GM23248 (cell line): ENCODE measurements around the gene NHP2.

Experiments
- EZH2 ChIP-seq: fragments of 200-600 bp; sonication (generic); IDR thresholded peaks from 2 replicates; pipeline ENCODE4 v1.6.1; 2018; ENCODE audit warnings: antibody characterized with exemption, mild to moderate bottlenecking; ENCODE audit not compliant: insufficient read depth, poor library complexity, severe bottlenecking
- EZH2phosphoT487 ChIP-seq: fragments of 200-600 bp; sonication (generic); IDR thresholded peaks from 2 replicates; pipeline ENCODE4 v1.6.1; 2018; ENCODE audit warnings: antibody characterized with exemption, moderate library complexity, mild to moderate bottlenecking, low read depth; ENCODE audit not compliant: insufficient read depth

DNA sequence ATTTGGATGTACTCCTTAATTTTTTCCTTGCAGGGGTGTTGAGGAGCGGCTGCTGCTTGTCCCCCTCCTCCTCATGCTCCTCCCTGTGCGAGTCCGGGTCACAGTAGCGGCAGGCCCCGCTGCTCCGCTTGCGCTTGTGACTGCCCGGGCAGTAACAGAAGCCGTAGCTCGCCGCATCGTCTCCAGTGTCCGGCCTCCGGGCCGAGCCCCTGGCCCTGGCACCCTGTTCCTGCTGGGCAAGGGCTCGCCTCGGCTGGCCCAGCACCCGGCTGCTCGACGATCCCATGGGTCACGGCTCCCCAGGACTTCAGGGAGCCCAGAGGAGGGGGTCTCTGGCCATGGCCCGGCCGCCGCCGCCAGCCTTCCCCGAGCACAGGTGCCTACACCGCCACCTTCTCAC, 33.3 kb upstream of the NHP2 start, which contains the start of gene GMCL2:
- TF ChIP-seq EZH2phosphoT487 (no peak), EZH2 (no peak)
